Measurements from ENCODE around the gene PTPN22.

Gene PTPN22

GRCh38 chr1:113836534-113836933, 35.0 kb downstream of the PTPN22 start:
- Mint-ChIP-seq H3K27ac (peak overlapping the region; percentile 20), H3K9me3 (no peaks in the 10 kb centered on the region), H3K4me3 (no peak overlapping the region), H3K4me1 (no peaks in the 10 kb centered on the region), H3K36me3 (peaks cover 98% of the 10 kb centered on the region)
- ATAC-seq, result no peak
- no peak for DNase-seq (ENCODE audit: low spot score in 2 of 2)

- H3K4me1 Mint-ChIP-seq, result no peaks in the 10 kb centered on the region
- peak overlapping the region; percentile 20 for H3K27ac Mint-ChIP-seq
- H3K4me3 Mint-ChIP-seq, result no peak overlapping the region
- no peaks in the 10 kb centered on the region for H3K9me3 Mint-ChIP-seq
- ATAC-seq, result no peak
- no peak for DNase-seq (ENCODE audit: low spot score in 2 of 2)
- peaks cover 98% of the 10 kb centered on the region for H3K36me3 Mint-ChIP-seq
Observed at GRCh38 chr1:113835686-113836290, 35.7 kb downstream of the PTPN22 start.

- peaks cover 98% of the 10 kb centered on the region for H3K36me3 Mint-ChIP-seq
- H3K4me1 Mint-ChIP-seq, result no peaks in the 10 kb centered on the region
- no peaks in the 10 kb centered on the region for H3K9me3 Mint-ChIP-seq
- H3K27ac Mint-ChIP-seq, result no peak overlapping the region
- DNase-seq (ENCODE audit: low spot score in 2 of 2), result no peak
- no peak for ATAC-seq
- no peak overlapping the region for H3K4me3 Mint-ChIP-seq
Observed at GRCh38 chr1:113834716-113835115, 36.8 kb downstream of the PTPN22 start.

- ATAC-seq, result no peak
- no peak for DNase-seq (ENCODE audit: low spot score in 2 of 2)
- no peak overlapping the region for H3K4me3 Mint-ChIP-seq
- peaks cover 100% of the 10 kb centered on the region for H3K36me3 Mint-ChIP-seq
- no peaks in the 10 kb centered on the region for H3K9me3 Mint-ChIP-seq
- H3K4me1 Mint-ChIP-seq, result no peaks in the 10 kb centered on the region
- H3K27ac Mint-ChIP-seq, result no peak overlapping the region
Observed at GRCh38 chr1:113830039-113830438, 41.5 kb downstream of the PTPN22 start.

- Mint-ChIP-seq H3K36me3 (peaks cover 100% of the 10 kb centered on the region), H3K27ac (peak overlapping the region; percentile 26), H3K4me1 (peaks cover 6% of the 10 kb centered on the region), H3K4me3 (no peak overlapping the region), H3K9me3 (no peaks in the 10 kb centered on the region)
- ATAC-seq (peak; percentile 58), DNase-seq (ENCODE audit: low spot score in 2 of 2) (no peak)
Observed at GRCh38 chr1:113821916-113822315, 49.6 kb downstream of the PTPN22 start.

- H3K4me3 Mint-ChIP-seq, result no peak overlapping the region
- DNase-seq (ENCODE audit: low spot score in 2 of 2) (no peak), ATAC-seq (no peak)
- H3K4me1 Mint-ChIP-seq, result peaks cover 6% of the 10 kb centered on the region
- H3K9me3 Mint-ChIP-seq, result no peaks in the 10 kb centered on the region
- H3K27ac Mint-ChIP-seq, result no peak overlapping the region
- peaks cover 94% of the 10 kb centered on the region for H3K36me3 Mint-ChIP-seq
Observed at GRCh38 chr1:113818578-113818977, 52.9 kb downstream of the PTPN22 start.

GRCh38 chr1:113813218-113813617, 58.3 kb downstream of the PTPN22 start:
- Mint-ChIP-seq H3K9me3 (no peaks in the 10 kb centered on the region), H3K36me3 (peaks cover 78% of the 10 kb centered on the region), H3K4me1 (peaks cover 22% of the 10 kb centered on the region), H3K27ac (peak overlapping the region; percentile 97), H3K4me3 (peak overlapping the region; percentile 84)
- DNase-seq (ENCODE audit: low spot score in 2 of 2) (no peak), ATAC-seq (no peak)

- H3K4me1 Mint-ChIP-seq, result peaks cover 25% of the 10 kb centered on the region
- H3K9me3 Mint-ChIP-seq, result no peaks in the 10 kb centered on the region
- H3K36me3 Mint-ChIP-seq, result peaks cover 74% of the 10 kb centered on the region
- peak; percentile 18 for ATAC-seq
- no peak for DNase-seq (ENCODE audit: low spot score in 2 of 2)
- peak overlapping the region; percentile 97 for H3K27ac Mint-ChIP-seq
- peak overlapping the region; percentile 84 for H3K4me3 Mint-ChIP-seq
Observed at GRCh38 chr1:113812661-113813135, 58.8 kb downstream of the PTPN22 start.

- Mint-ChIP-seq H3K4me3 (peak within 1 kb of the TSS; percentile 84), H3K27ac (peak within 1 kb of the TSS; percentile 97), H3K4me1 (peaks cover 31% of the 10 kb centered on the region), H3K36me3 (peaks cover 72% of the 10 kb centered on the region), H3K9me3 (no peaks in the 10 kb centered on the region)
- ATAC-seq, result peak; percentile 94
- peak; percentile 93 to 99 for DNase-seq (ENCODE audit: low spot score in 2 of 2)
Observed at GRCh38 chr1:113811888-113812660, 59.4 kb downstream of the PTPN22 start, which contains the start of gene RSBN1. TSS of gene RSBN1 (minus strand) at chr1:113812476. CDS start at chr1:113812412, 64 bp downstream.

GRCh38 chr1:113811156-113811887, 60.2 kb downstream of the PTPN22 start:
- Mint-ChIP-seq H3K4me3 (peak overlapping the region; percentile 84), H3K4me1 (peaks cover 35% of the 10 kb centered on the region), H3K9me3 (no peaks in the 10 kb centered on the region), H3K36me3 (peaks cover 72% of the 10 kb centered on the region), H3K27ac (peak overlapping the region; percentile 97)
- DNase-seq (ENCODE audit: low spot score in 2 of 2) (peak in 1 of 2 donors; percentile 9), ATAC-seq (no peak)

GRCh38 chr1:113809670-113810602, 61.6 kb downstream of the PTPN22 start:
- Mint-ChIP-seq H3K4me3 (peak overlapping the region; percentile 84), H3K36me3 (peaks cover 74% of the 10 kb centered on the region), H3K4me1 (peaks cover 44% of the 10 kb centered on the region), H3K9me3 (no peaks in the 10 kb centered on the region), H3K27ac (peak overlapping the region; percentile 97)
- DNase-seq (ENCODE audit: low spot score in 2 of 2) (no peak), ATAC-seq (no peak)

GRCh38 chr1:113808450-113809195, 62.9 kb downstream of the PTPN22 start:
- Mint-ChIP-seq H3K9me3 (no peaks in the 10 kb centered on the region), H3K4me3 (peak overlapping the region; percentile 84), H3K27ac (peak overlapping the region; percentile 97), H3K36me3 (peaks cover 71% of the 10 kb centered on the region), H3K4me1 (peaks cover 54% of the 10 kb centered on the region)
- DNase-seq (ENCODE audit: low spot score in 2 of 2) (no peak), ATAC-seq (peak; percentile 11)

GRCh38 chr1:113805639-113806038, 65.9 kb downstream of the PTPN22 start:
- Mint-ChIP-seq H3K4me1 (peaks cover 80% of the 10 kb centered on the region), H3K9me3 (no peaks in the 10 kb centered on the region), H3K36me3 (peaks cover 42% of the 10 kb centered on the region), H3K4me3 (no peak overlapping the region), H3K27ac (no peak overlapping the region)
- DNase-seq (ENCODE audit: low spot score in 2 of 2) (no peak), ATAC-seq (no peak)

- no peaks in the 10 kb centered on the region for H3K9me3 Mint-ChIP-seq
- no peak overlapping the region for H3K27ac Mint-ChIP-seq
- H3K36me3 Mint-ChIP-seq, result peaks cover 42% of the 10 kb centered on the region
- DNase-seq (ENCODE audit: low spot score in 2 of 2) (no peak), ATAC-seq (no peak)
- no peak overlapping the region for H3K4me3 Mint-ChIP-seq
- H3K4me1 Mint-ChIP-seq, result peaks cover 81% of the 10 kb centered on the region
Observed at GRCh38 chr1:113805256-113805531, 66.3 kb downstream of the PTPN22 start.
